Caco-2 (cell line): ENCODE data around the gene IL15. TPM values are rescaled to one million over a fixed set of nuclear protein-coding genes. Genes with fewer than 3 reads are reported as not detected.

ENCODE experiments used
- BruUV-seq: library from RNA; stranded (reverse); fragments of 400-500 nt; replicated peaks from 2 replicates; lab custom pipeline; 2021; lab: Mats Ljungman, UMichigan
- CTCF ChIA-PET: fragments of 300-600 bp; sonication (Branson Sonifier 250); formaldehyde crosslinking; loops from one replicate; lab custom pipeline; 2022; ENCODE audit warnings: antibody characterized with exemption; lab: Charles Lee
- POLR2A ChIA-PET: fragments of 300-600 bp; sonication (Branson Sonifier 250); formaldehyde crosslinking; loops from one replicate; lab custom pipeline; 2022; ENCODE audit warnings: antibody characterized with exemption; lab: Charles Lee
- DNase-seq, 2 experiments: peaks; one replicate each; pipeline versions ENCODE4 v3.0.0 to v3.0.0-alpha.2; 2020 to 2022
- H3K27me3 ChIP-seq: replicated peaks from 2 replicates; pipeline ENCODE4 v1.6.0; 2011; ENCODE audit warnings: low read length; ENCODE audit not compliant: control insufficient read depth, insufficient read depth
- H3K36me3 ChIP-seq: 2 replicates; pipeline ENCODE4 v1.5.1; 2011; ENCODE audit warnings: low read length; ENCODE audit not compliant: control insufficient read depth, insufficient read depth
- H3K4me1 ChIP-seq: fragments of 250-450 bp; sonication (Bioruptor Pico); 2 replicates; pipeline ENCODE4 v1.5.1; 2020; ENCODE audit warnings: mild to moderate bottlenecking
- H3K4me3 ChIP-seq: 2 replicates; pipeline ENCODE4 v1.5.1; 2011; ENCODE audit warnings: low read depth, mild to moderate bottlenecking, control low read depth, low read length
- H3K9me3 ChIP-seq: fragments of 250-450 bp; sonication (Bioruptor Pico); 2 replicates; pipeline ENCODE4 v1.5.1; 2020; ENCODE audit warnings: mild to moderate bottlenecking, moderate library complexity
- H3K27ac Mint-ChIP-seq: one replicate; pipeline ENCODE4 v1.8.0; 2022; ENCODE audit warnings: mixed read lengths; ENCODE audit not compliant: unreplicated experiment
- H3K27me3 Mint-ChIP-seq: one replicate; pipeline ENCODE4 v1.8.0; 2022; ENCODE audit warnings: mixed read lengths; ENCODE audit not compliant: insufficient read depth, unreplicated experiment
- H3K36me3 Mint-ChIP-seq: one replicate; pipeline ENCODE4 v1.8.0; 2022; ENCODE audit warnings: mild to moderate bottlenecking, mixed read lengths; ENCODE audit not compliant: insufficient read depth, unreplicated experiment
- H3K4me1 Mint-ChIP-seq: one replicate; pipeline ENCODE4 v1.8.0; 2022; ENCODE audit warnings: low read depth, mixed read lengths; ENCODE audit not compliant: unreplicated experiment
- H3K4me3 Mint-ChIP-seq: one replicate; pipeline ENCODE4 v1.8.0; 2022; ENCODE audit warnings: mild to moderate bottlenecking, moderate library complexity, mixed read lengths; ENCODE audit not compliant: unreplicated experiment
- H3K9me3 Mint-ChIP-seq: one replicate; pipeline ENCODE4 v1.8.0; 2022; ENCODE audit warnings: mixed read lengths; ENCODE audit not compliant: unreplicated experiment
- CTCF ChIP-seq, 2 experiments: fragments of 200-600 bp in 1 of 2; IDR thresholded peaks; 1 replicate in 1 of 2; 2 replicates in 1 of 2; pipeline versions ENCODE4 v1.5.1 to v1.8.0; 2011 to 2022; ENCODE audit warnings: antibody characterized with exemption in 1 of 2, control low read depth in 1 of 2, inconsistent platforms in 1 of 2, low read depth in 1 of 2, low read length in 1 of 2, mild to moderate bottlenecking in 1 of 2, moderate library complexity in 1 of 2; ENCODE audit not compliant: insufficient read depth in 1 of 2, severe bottlenecking in 1 of 2, unreplicated experiment in 1 of 2
- intact Hi-C: fragments of 100-400 bp; cut with micrococcal nuclease; formaldehyde crosslinking; loops from one replicate; pipeline ENCODE4 v1.10.0; 2022; ENCODE audit not compliant: unreplicated experiment
- total RNA-seq: library from RNA; stranded (reverse); gene quantifications from 2 replicates; pipeline ENCODE4 v1.2.3, GENCODE V29; 2022

The IL15 gene
- total RNA-seq, 1 experiment from 2014 or later = not detected

GRCh38 chr4:141638230-141638629, 1.8 kb downstream of the IL15 start:
- Mint-ChIP-seq H3K36me3 (no peaks in the 10 kb centered on the region), H3K27ac (no peak overlapping the region), H3K27me3 (peaks cover 13% of the 10 kb centered on the region), H3K9me3 (no peaks in the 10 kb centered on the region), H3K4me1 (no peaks in the 10 kb centered on the region), H3K4me3 (no peak overlapping the region)
- ChIA-PET POLR2A (no interaction called here), CTCF (no interaction called here)
- Histone ChIP-seq H3K36me3 (no peaks in the 10 kb centered on the region), H3K9me3 (no peaks in the 10 kb centered on the region), H3K27me3 (peaks cover 2% of the 10 kb centered on the region), H3K4me3 (no peak overlapping the region), H3K4me1 (no peaks in the 10 kb centered on the region)
- no peak for DNase-seq
- TF ChIP-seq CTCF (IDR thresholded peaks at IDR 0.05; ENCODE audit: insufficient read depth in 1 of 2, low read depth in 1 of 2, low read length in 1 of 2, severe bottlenecking in 1 of 2, unreplicated experiment in 1 of 2) = no peak
- BruUV-seq = no TSS peak
- intact Hi-C loops = no loop called here

- BruUV-seq = no TSS peak
- POLR2A ChIA-PET = no interaction called here
- H3K9me3 Mint-ChIP-seq = no peaks in the 10 kb centered on the region
These were observed 4.3 kb downstream of the IL15 start for GRCh38 chr4:141640696-141641095.

GRCh38 chr4:141642063-141642462, 5.7 kb downstream of the IL15 start:
- POLR2A ChIA-PET = no interaction called here
- CTCF ChIA-PET = no interaction called here

More at GRCh38 chr4:141640696-141641095, 4.3 kb downstream of the IL15 start:
- no peak for DNase-seq
- TF ChIP-seq CTCF (IDR thresholded peaks at IDR 0.05; ENCODE audit: insufficient read depth in 1 of 2, low read depth in 1 of 2, low read length in 1 of 2, severe bottlenecking in 1 of 2, unreplicated experiment in 1 of 2) = no peak
- Histone ChIP-seq H3K27me3 (no peaks in the 10 kb centered on the region; the same call in 1 of the 2 replicates), H3K9me3 (no peaks in the 10 kb centered on the region), H3K36me3 (no peaks in the 10 kb centered on the region), H3K4me3 (no peak overlapping the region), H3K4me1 (no peaks in the 10 kb centered on the region)
- H3K4me3 Mint-ChIP-seq = no peak overlapping the region
- no peaks in the 10 kb centered on the region for H3K4me1 Mint-ChIP-seq
- intact Hi-C loops = no loop called here
- H3K27ac Mint-ChIP-seq = no peak overlapping the region
- H3K36me3 Mint-ChIP-seq = no peaks in the 10 kb centered on the region
- peaks cover 22% of the 10 kb centered on the region for H3K27me3 Mint-ChIP-seq
- CTCF ChIA-PET = no interaction called here

More at GRCh38 chr4:141642063-141642462, 5.7 kb downstream of the IL15 start:
- H3K27ac Mint-ChIP-seq = no peak overlapping the region
- intact Hi-C loops = no loop called here
- H3K27me3 ChIP-seq = no peaks in the 10 kb centered on the region; the same call in 1 of the 2 replicates
- no peaks in the 10 kb centered on the region for H3K4me1 Mint-ChIP-seq
- no peak for TF ChIP-seq CTCF (IDR thresholded peaks at IDR 0.05; ENCODE audit: insufficient read depth in 1 of 2, low read depth in 1 of 2, low read length in 1 of 2, severe bottlenecking in 1 of 2, unreplicated experiment in 1 of 2)
- no peaks in the 10 kb centered on the region for H3K36me3 ChIP-seq
- no peaks in the 10 kb centered on the region for H3K4me1 ChIP-seq
- peaks cover 22% of the 10 kb centered on the region for H3K27me3 Mint-ChIP-seq
- no peaks in the 10 kb centered on the region for H3K9me3 ChIP-seq
- no peak overlapping the region for H3K4me3 ChIP-seq
- BruUV-seq = no TSS peak
- no peak for DNase-seq
- H3K9me3 Mint-ChIP-seq = no peaks in the 10 kb centered on the region
- no peak overlapping the region for H3K4me3 Mint-ChIP-seq
- H3K36me3 Mint-ChIP-seq = no peaks in the 10 kb centered on the region
